ENCODE results near the gene NDUFB8. TPM values are rescaled to one million over a fixed set of nuclear protein-coding genes. Genes with fewer than 3 reads are reported as not detected.

Gene NDUFB8
- total and polyA plus RNA-seq, 4 donors, result 122 to 369 (median 217) TPM

GRCh38 chr10:100477970-100478369, 51.7 kb downstream of the NDUFB8 start:
- TF ChIP-seq CTCF (IDR thresholded peaks at IDR 0.05; ENCODE audit: control extremely low read depth, extremely low read depth), result no peak
- Histone ChIP-seq H3K9me3 (ENCODE audit: control insufficient read depth in 4 of 4, insufficient read depth in 3 of 4, low read length in 3 of 4) (no peaks in the 10 kb centered on the region), H3K4me1 (ENCODE audit: control insufficient read depth in 5 of 5, insufficient read depth in 5 of 5, low read length in 5 of 5) (peaks cover 0 to 14% (median 3%) of the 10 kb centered on the region in 5 donors), H3K36me3 (ENCODE audit: control insufficient read depth in 4 of 4, insufficient read depth in 4 of 4, low read length in 4 of 4) (no peaks in the 10 kb centered on the region), H3K27ac (ENCODE audit: low read depth in 1 of 2, low read length in 1 of 2) (no peak overlapping the region), H3K9ac (ENCODE audit: insufficient read depth in 1 of 2, low read length in 2 of 2) (no peak overlapping the region), H3K4me3 (no peak overlapping the region), H3K27me3 (ENCODE audit: control insufficient read depth in 3 of 3, insufficient read depth in 3 of 3, low read length in 2 of 3) (peaks cover 0 to 39% (median 23%) of the 10 kb centered on the region in 3 donors)
- 39 to 53% methylated on average over 5 of the region's 5 CpGs for WGBS, 2 donors
- no peak for DNase-seq
- ATAC-seq (ENCODE audit: insufficient read depth, low FRiP score), result no peak

Other genes with a start within 250 kb of the NDUFB8 start
- gene BLOC1S2, start 243.2 kb downstream of the NDUFB8 start, total RNA-seq, result 10 to 100 TPM; 18.0 to 44.4 TPM
- gene BLOC1S2, start 243.2 kb downstream of the NDUFB8 start, polyA plus RNA-seq, result 10 to 100 TPM; 49.7 to 54.2 TPM
- gene PKD2L1, start 199.6 kb downstream of the NDUFB8 start, total RNA-seq, result 1 to 10 TPM in 1 of 2 donors, under 1 TPM in 1; 0.46 to 1.1 TPM
- gene PKD2L1, start 199.6 kb downstream of the NDUFB8 start, polyA plus RNA-seq, result 1 to 10 TPM in 1 of 2 donors, under 1 TPM in 1; 0.88 to 1.5 TPM
- 100 to 1,000 TPM; 334 to 383 TPM for gene SCD, start 182.6 kb downstream of the NDUFB8 start, total RNA-seq
- 100 to 1,000 TPM; 136 to 144 TPM for gene SCD, start 182.6 kb downstream of the NDUFB8 start, polyA plus RNA-seq
- under 1 TPM in 1 of 2 donors, not detected in 1; 0.15 TPM for gene WNT8B, start 66.9 kb downstream of the NDUFB8 start, total RNA-seq
- under 1 TPM; 0.02 to 0.04 TPM for gene WNT8B, start 66.9 kb downstream of the NDUFB8 start, polyA plus RNA-seq
- gene SEC31B, start 10.0 kb downstream of the NDUFB8 start, total RNA-seq, result 1 to 10 TPM; 9.0 to 9.8 TPM
- 10 to 100 TPM in 1 of 2 donors, 1 to 10 TPM in 1; 4.8 to 10.5 TPM for gene SEC31B, start 10.0 kb downstream of the NDUFB8 start, polyA plus RNA-seq
- gene HIF1AN, start 6.1 kb upstream of the NDUFB8 start, total RNA-seq, result 10 to 100 TPM; 18.1 to 32.3 TPM
- 1 to 10 TPM; 6.9 to 9.2 TPM for gene HIF1AN, start 6.1 kb upstream of the NDUFB8 start, polyA plus RNA-seq
- gene PAX2, start 215.7 kb upstream of the NDUFB8 start, total RNA-seq, result not detected
- gene PAX2, start 215.7 kb upstream of the NDUFB8 start, polyA plus RNA-seq, result not detected

Measured in lung (tissue), 12 donors.